Measurements from ENCODE around the gene ANXA11. TPM values are rescaled to one million over a fixed set of nuclear protein-coding genes. Genes with fewer than 3 reads are reported as not detected.

ANXA11 gene
- total and polyA plus RNA-seq, 9 of the 15 experiments (the other 6 are each of a cell fraction or from before 2014, with no cell fraction given), result 43.6 to 212 (median 109) TPM

DNA sequence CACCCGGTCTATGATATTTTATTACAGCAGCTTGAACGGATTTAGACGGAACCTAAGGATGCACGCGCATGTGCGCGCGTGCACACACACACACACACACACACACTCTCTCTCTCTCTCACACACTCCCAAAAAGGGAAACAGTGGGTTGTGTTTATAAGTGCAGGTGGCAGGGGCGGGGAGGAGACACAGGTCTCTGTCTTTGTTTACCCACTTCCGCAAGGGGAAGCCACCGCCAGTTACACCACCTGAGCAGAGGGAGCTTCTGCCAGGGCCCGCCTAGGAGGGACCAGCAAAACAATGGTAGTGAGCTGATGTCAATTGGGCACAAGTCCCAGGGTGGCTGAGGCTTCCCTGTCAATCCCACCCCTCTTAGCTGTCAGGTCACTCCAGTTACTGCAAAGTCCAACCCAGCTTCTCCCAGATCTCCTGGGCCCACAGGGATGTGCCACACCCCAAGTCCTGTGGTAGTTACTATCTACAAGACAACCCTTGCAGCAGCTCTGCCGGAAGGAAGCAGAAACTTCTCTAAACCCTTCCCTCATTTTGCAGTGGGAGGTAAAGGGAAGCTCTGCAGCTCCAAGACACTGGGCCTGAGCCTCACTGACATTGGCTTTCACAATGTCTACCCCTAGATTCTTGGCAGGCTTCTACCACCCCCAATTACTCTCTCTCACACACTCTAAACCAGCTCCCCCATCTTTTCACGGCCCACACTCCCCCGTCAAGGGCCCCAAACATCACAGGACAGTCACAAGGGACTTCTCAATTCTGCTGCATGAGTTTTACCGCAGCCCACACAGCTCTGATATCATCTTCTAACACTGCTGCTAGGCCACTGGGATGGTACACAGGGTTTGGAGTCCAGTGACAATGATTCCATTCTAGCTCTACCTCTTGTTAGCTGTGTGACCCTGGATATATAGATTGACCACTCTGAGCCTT is 17.6 kb downstream of the ANXA11 start (continued):
- TF ChIP-seq, protein P1, sequence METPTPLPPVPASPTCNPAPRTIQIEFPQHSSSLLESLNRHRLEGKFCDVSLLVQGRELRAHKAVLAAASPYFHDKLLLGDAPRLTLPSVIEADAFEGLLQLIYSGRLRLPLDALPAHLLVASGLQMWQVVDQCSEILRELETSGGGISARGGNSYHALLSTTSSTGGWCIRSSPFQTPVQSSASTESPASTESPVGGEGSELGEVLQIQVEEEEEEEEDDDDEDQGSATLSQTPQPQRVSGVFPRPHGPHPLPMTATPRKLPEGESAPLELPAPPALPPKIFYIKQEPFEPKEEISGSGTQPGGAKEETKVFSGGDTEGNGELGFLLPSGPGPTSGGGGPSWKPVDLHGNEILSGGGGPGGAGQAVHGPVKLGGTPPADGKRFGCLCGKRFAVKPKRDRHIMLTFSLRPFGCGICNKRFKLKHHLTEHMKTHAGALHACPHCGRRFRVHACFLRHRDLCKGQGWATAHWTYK (CRISPR knock-in tag; IDR thresholded peaks at IDR 0.05), result no peak; the same call in 1 of the 2 replicates
- TF ChIP-seq SMAD4 (CRISPR knock-in tag; conservative IDR thresholded peaks at IDR 0.05), result peak; percentile 17; the same call in 1 of the 2 replicates
- TF ChIP-seq NEUROD1 (IDR thresholded peaks at IDR 0.05; ENCODE audit: borderline replicate concordance, low read depth, low read length, partially characterized antibody), result peak; percentile 59
- TF ChIP-seq, protein P2, sequence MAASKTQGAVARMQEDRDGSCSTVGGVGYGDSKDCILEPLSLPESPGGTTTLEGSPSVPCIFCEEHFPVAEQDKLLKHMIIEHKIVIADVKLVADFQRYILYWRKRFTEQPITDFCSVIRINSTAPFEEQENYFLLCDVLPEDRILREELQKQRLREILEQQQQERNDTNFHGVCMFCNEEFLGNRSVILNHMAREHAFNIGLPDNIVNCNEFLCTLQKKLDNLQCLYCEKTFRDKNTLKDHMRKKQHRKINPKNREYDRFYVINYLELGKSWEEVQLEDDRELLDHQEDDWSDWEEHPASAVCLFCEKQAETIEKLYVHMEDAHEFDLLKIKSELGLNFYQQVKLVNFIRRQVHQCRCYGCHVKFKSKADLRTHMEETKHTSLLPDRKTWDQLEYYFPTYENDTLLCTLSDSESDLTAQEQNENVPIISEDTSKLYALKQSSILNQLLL (CRISPR knock-in tag; IDR thresholded peaks at IDR 0.05; ENCODE audit: borderline replicate concordance), result no peak
- TF ChIP-seq ZNF696 (CRISPR knock-in tag; conservative IDR thresholded peaks at IDR 0.05), result no peak
- TF ChIP-seq, protein P3, sequence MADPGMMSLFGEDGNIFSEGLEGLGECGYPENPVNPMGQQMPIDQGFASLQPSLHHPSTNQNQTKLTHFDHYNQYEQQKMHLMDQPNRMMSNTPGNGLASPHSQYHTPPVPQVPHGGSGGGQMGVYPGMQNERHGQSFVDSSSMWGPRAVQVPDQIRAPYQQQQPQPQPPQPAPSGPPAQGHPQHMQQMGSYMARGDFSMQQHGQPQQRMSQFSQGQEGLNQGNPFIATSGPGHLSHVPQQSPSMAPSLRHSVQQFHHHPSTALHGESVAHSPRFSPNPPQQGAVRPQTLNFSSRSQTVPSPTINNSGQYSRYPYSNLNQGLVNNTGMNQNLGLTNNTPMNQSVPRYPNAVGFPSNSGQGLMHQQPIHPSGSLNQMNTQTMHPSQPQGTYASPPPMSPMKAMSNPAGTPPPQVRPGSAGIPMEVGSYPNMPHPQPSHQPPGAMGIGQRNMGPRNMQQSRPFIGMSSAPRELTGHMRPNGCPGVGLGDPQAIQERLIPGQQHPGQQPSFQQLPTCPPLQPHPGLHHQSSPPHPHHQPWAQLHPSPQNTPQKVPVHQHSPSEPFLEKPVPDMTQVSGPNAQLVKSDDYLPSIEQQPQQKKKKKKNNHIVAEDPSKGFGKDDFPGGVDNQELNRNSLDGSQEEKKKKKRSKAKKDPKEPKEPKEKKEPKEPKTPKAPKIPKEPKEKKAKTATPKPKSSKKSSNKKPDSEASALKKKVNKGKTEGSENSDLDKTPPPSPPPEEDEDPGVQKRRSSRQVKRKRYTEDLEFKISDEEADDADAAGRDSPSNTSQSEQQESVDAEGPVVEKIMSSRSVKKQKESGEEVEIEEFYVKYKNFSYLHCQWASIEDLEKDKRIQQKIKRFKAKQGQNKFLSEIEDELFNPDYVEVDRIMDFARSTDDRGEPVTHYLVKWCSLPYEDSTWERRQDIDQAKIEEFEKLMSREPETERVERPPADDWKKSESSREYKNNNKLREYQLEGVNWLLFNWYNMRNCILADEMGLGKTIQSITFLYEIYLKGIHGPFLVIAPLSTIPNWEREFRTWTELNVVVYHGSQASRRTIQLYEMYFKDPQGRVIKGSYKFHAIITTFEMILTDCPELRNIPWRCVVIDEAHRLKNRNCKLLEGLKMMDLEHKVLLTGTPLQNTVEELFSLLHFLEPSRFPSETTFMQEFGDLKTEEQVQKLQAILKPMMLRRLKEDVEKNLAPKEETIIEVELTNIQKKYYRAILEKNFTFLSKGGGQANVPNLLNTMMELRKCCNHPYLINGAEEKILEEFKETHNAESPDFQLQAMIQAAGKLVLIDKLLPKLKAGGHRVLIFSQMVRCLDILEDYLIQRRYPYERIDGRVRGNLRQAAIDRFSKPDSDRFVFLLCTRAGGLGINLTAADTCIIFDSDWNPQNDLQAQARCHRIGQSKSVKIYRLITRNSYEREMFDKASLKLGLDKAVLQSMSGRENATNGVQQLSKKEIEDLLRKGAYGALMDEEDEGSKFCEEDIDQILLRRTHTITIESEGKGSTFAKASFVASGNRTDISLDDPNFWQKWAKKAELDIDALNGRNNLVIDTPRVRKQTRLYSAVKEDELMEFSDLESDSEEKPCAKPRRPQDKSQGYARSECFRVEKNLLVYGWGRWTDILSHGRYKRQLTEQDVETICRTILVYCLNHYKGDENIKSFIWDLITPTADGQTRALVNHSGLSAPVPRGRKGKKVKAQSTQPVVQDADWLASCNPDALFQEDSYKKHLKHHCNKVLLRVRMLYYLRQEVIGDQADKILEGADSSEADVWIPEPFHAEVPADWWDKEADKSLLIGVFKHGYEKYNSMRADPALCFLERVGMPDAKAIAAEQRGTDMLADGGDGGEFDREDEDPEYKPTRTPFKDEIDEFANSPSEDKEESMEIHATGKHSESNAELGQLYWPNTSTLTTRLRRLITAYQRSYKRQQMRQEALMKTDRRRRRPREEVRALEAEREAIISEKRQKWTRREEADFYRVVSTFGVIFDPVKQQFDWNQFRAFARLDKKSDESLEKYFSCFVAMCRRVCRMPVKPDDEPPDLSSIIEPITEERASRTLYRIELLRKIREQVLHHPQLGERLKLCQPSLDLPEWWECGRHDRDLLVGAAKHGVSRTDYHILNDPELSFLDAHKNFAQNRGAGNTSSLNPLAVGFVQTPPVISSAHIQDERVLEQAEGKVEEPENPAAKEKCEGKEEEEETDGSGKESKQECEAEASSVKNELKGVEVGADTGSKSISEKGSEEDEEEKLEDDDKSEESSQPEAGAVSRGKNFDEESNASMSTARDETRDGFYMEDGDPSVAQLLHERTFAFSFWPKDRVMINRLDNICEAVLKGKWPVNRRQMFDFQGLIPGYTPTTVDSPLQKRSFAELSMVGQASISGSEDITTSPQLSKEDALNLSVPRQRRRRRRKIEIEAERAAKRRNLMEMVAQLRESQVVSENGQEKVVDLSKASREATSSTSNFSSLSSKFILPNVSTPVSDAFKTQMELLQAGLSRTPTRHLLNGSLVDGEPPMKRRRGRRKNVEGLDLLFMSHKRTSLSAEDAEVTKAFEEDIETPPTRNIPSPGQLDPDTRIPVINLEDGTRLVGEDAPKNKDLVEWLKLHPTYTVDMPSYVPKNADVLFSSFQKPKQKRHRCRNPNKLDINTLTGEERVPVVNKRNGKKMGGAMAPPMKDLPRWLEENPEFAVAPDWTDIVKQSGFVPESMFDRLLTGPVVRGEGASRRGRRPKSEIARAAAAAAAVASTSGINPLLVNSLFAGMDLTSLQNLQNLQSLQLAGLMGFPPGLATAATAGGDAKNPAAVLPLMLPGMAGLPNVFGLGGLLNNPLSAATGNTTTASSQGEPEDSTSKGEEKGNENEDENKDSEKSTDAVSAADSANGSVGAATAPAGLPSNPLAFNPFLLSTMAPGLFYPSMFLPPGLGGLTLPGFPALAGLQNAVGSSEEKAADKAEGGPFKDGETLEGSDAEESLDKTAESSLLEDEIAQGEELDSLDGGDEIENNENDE (IDR thresholded peaks at IDR 0.05; ENCODE audit: low read depth, low read length), result no peak
- TF ChIP-seq, protein P4, sequence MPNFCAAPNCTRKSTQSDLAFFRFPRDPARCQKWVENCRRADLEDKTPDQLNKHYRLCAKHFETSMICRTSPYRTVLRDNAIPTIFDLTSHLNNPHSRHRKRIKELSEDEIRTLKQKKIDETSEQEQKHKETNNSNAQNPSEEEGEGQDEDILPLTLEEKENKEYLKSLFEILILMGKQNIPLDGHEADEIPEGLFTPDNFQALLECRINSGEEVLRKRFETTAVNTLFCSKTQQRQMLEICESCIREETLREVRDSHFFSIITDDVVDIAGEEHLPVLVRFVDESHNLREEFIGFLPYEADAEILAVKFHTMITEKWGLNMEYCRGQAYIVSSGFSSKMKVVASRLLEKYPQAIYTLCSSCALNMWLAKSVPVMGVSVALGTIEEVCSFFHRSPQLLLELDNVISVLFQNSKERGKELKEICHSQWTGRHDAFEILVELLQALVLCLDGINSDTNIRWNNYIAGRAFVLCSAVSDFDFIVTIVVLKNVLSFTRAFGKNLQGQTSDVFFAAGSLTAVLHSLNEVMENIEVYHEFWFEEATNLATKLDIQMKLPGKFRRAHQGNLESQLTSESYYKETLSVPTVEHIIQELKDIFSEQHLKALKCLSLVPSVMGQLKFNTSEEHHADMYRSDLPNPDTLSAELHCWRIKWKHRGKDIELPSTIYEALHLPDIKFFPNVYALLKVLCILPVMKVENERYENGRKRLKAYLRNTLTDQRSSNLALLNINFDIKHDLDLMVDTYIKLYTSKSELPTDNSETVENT (CRISPR knock-in tag; IDR thresholded peaks at IDR 0.05), result no peak
- TF ChIP-seq EWSR1 (IDR thresholded peaks at IDR 0.05; ENCODE audit: borderline replicate concordance, low read depth, partially characterized antibody), result no peak

Data from K562 (cell line).